GM12878 (cell line): ENCODE results near the gene ISG20. TPM values are rescaled to one million over a fixed set of nuclear protein-coding genes. Genes with fewer than 3 reads are reported as not detected.
A peak's percentile ranks its signal among the peaks of the same experiment; 100 is the strongest.

Experiments
- ATF3 ChIP-seq: IDR thresholded peaks from 2 replicates; pipeline ENCODE4 v1.6.1; 2011; ENCODE audit warnings: low read depth, mild to moderate bottlenecking, low read length, moderate library complexity, borderline replicate concordance; ENCODE audit errors: extremely low read depth
- CBFB ChIP-seq: IDR thresholded peaks from 2 replicates; pipeline ENCODE4 v1.6.1; 2016; ENCODE audit warnings: antibody characterized with exemption, low read depth
- CEBPZ ChIP-seq: fragments of 150-350 bp; IDR thresholded peaks from 2 replicates; pipeline ENCODE4 v1.6.1; 2016; ENCODE audit warnings: low read depth, low read length
- CREB1 ChIP-seq: IDR thresholded peaks from 2 replicates; pipeline ENCODE4 v1.6.1; 2012; ENCODE audit warnings: low read depth, mild to moderate bottlenecking, inconsistent platforms
- CREM ChIP-seq: IDR thresholded peaks from 2 replicates; pipeline ENCODE4 v1.6.1; 2014; ENCODE audit warnings: antibody characterized with exemption, low read depth
- DPF2 ChIP-seq: fragments of 450-650 bp; IDR thresholded peaks from 2 replicates; pipeline ENCODE4 v1.6.1; 2017; ENCODE audit warnings: mild to moderate bottlenecking
- E4F1 ChIP-seq: fragments of 450-650 bp; IDR thresholded peaks from 2 replicates; pipeline ENCODE4 v1.6.1; 2018; ENCODE audit warnings: borderline replicate concordance, mild to moderate bottlenecking; ENCODE audit not compliant: partially characterized antibody
- EED ChIP-seq: sonication (generic); IDR thresholded peaks from 2 replicates; pipeline ENCODE4 v1.6.1; 2016; ENCODE audit warnings: antibody characterized with exemption, low read depth
- PAX5 ChIP-seq: IDR thresholded peaks from 2 replicates; pipeline ENCODE4 v1.6.1; 2011; ENCODE audit warnings: low read depth, low read length, borderline replicate concordance
- TCF12 ChIP-seq: IDR thresholded peaks from 2 replicates; pipeline ENCODE4 v1.6.1; 2011; ENCODE audit warnings: low read depth, mild to moderate bottlenecking, low read length
- polyA plus RNA-seq, 11 experiments: library from polyadenylated mRNA; depleted of rRNA in 4 of 11; unstranded in 6 of 11; stranded (reverse) in 5 of 11; fragments of >200 nt; fragmentation: Nextera tagmentation in 4 of 11; fragmentation: Illumina TruSeq in 1 of 11; extraction: Ambion mirVana in 4 of 11; extraction: Trizol in 1 of 11; gene quantifications; 1 replicate in 1 of 11; 2 replicates in 10 of 11; pipeline versions ENCODE4 v1.2.1 to v1.2.3, GENCODE V29; 2011 to 2016; ENCODE audit warnings: inconsistent platforms in 2 of 11, missing spikeins in 2 of 11, low read depth in 1 of 11
- total RNA-seq, 4 experiments: library from RNA; depleted of rRNA in 3 of 4; stranded (reverse); fragments of >200 nt in 3 of 4; fragmentation: Illumina TruSeq in 1 of 4; extraction: Trizol in 1 of 4; gene quantifications; 2 replicates each; pipeline versions ENCODE4 v1.2.1 to v1.2.3, GENCODE V29; 2013 to 2021
- TF ChIP-seq, protein P1 (sequence below): IDR thresholded peaks from 2 replicates; pipeline ENCODE4 v1.6.1; 2012; ENCODE audit warnings: mild to moderate bottlenecking, low read depth, low read length
- TF ChIP-seq, protein P2 (sequence below): fragments of 450-650 bp; IDR thresholded peaks from 2 replicates; pipeline ENCODE4 v1.6.1; 2017; ENCODE audit warnings: borderline replicate concordance
- TF ChIP-seq, protein P3 (sequence below): fragments of 450-650 bp; formaldehyde crosslinking; IDR thresholded peaks from 2 replicates; pipeline ENCODE4 v1.5.0; 2022; ENCODE audit warnings: mild to moderate bottlenecking, missing genetic modification characterization

ISG20 gene
- total and polyA plus RNA-seq, 10 of the 15 experiments (the other 5 are each of a cell fraction or from before 2014, with no cell fraction given): 23.4 to 210 (median 85.9) TPM

- TF ChIP-seq EED (peak; percentile 56; the same call in 1 of the 2 replicates), CEBPZ (no peak), PAX5 (no peak), E4F1 (no peak), TCF12 (peak; percentile 68; the same call in 1 of the 2 replicates), ATF3 (0 out of 2 replicates have a peak, but pooled peaks have one; percentile 5), DPF2 (no peak), CBFB (no peak), CREB1 (peak; percentile 37; the same call in 1 of the 2 replicates), CREM (peak; percentile 40; the same call in 1 of the 2 replicates)
- TF ChIP-seq, protein P1, sequence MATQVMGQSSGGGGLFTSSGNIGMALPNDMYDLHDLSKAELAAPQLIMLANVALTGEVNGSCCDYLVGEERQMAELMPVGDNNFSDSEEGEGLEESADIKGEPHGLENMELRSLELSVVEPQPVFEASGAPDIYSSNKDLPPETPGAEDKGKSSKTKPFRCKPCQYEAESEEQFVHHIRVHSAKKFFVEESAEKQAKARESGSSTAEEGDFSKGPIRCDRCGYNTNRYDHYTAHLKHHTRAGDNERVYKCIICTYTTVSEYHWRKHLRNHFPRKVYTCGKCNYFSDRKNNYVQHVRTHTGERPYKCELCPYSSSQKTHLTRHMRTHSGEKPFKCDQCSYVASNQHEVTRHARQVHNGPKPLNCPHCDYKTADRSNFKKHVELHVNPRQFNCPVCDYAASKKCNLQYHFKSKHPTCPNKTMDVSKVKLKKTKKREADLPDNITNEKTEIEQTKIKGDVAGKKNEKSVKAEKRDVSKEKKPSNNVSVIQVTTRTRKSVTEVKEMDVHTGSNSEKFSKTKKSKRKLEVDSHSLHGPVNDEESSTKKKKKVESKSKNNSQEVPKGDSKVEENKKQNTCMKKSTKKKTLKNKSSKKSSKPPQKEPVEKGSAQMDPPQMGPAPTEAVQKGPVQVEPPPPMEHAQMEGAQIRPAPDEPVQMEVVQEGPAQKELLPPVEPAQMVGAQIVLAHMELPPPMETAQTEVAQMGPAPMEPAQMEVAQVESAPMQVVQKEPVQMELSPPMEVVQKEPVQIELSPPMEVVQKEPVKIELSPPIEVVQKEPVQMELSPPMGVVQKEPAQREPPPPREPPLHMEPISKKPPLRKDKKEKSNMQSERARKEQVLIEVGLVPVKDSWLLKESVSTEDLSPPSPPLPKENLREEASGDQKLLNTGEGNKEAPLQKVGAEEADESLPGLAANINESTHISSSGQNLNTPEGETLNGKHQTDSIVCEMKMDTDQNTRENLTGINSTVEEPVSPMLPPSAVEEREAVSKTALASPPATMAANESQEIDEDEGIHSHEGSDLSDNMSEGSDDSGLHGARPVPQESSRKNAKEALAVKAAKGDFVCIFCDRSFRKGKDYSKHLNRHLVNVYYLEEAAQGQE: no peak
- TF ChIP-seq, protein P2, sequence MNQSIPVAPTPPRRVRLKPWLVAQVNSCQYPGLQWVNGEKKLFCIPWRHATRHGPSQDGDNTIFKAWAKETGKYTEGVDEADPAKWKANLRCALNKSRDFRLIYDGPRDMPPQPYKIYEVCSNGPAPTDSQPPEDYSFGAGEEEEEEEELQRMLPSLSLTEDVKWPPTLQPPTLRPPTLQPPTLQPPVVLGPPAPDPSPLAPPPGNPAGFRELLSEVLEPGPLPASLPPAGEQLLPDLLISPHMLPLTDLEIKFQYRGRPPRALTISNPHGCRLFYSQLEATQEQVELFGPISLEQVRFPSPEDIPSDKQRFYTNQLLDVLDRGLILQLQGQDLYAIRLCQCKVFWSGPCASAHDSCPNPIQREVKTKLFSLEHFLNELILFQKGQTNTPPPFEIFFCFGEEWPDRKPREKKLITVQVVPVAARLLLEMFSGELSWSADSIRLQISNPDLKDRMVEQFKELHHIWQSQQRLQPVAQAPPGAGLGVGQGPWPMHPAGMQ: no peak
- TF ChIP-seq, protein P3, sequence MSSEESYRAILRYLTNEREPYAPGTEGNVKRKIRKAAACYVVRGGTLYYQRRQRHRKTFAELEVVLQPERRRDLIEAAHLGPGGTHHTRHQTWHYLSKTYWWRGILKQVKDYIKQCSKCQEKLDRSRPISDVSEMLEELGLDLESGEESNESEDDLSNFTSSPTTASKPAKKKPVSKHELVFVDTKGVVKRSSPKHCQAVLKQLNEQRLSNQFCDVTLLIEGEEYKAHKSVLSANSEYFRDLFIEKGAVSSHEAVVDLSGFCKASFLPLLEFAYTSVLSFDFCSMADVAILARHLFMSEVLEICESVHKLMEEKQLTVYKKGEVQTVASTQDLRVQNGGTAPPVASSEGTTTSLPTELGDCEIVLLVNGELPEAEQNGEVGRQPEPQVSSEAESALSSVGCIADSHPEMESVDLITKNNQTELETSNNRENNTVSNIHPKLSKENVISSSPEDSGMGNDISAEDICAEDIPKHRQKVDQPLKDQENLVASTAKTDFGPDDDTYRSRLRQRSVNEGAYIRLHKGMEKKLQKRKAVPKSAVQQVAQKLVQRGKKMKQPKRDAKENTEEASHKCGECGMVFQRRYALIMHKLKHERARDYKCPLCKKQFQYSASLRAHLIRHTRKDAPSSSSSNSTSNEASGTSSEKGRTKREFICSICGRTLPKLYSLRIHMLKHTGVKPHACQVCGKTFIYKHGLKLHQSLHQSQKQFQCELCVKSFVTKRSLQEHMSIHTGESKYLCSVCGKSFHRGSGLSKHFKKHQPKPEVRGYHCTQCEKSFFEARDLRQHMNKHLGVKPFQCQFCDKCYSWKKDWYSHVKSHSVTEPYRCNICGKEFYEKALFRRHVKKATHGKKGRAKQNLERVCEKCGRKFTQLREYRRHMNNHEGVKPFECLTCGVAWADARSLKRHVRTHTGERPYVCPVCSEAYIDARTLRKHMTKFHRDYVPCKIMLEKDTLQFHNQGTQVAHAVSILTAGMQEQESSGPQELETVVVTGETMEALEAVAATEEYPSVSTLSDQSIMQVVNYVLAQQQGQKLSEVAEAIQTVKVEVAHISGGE (CRISPR knock-in tag): no peak
- TF ChIP-seq, all 136 proteins: peak for 23
Measured at GRCh38 chr15:88615303-88616107, 23.3 kb upstream of the ISG20 start (continued).
